Fibroblast of skin of scalp (primary cell): ENCODE measurements around the gene LNPEP.
A peak's percentile ranks its signal among the peaks of the same experiment; 100 is the strongest.

Source experiments
- DNase-seq: peaks from one replicate; pipeline ENCODE4 v3.0.0-alpha.2; 2013

The LNPEP gene

GRCh38 chr5:97002983-97003382, 67.1 kb downstream of the LNPEP start:
- peak; percentile 29 for DNase-seq

- peak; percentile 36 for DNase-seq
Observed at GRCh38 chr5:97004423-97005060, 68.7 kb downstream of the LNPEP start.

- peak; percentile 63 for DNase-seq
Observed at GRCh38 chr5:97006454-97007060, 70.7 kb downstream of the LNPEP start.

- peak; percentile 9 for DNase-seq
Observed at GRCh38 chr5:97009212-97009898, 73.5 kb downstream of the LNPEP start.

GRCh38 chr5:97009921-97010320, 74.0 kb downstream of the LNPEP start:
- no peak for DNase-seq

GRCh38 chr5:97010606-97011005, 74.7 kb downstream of the LNPEP start:
- no peak for DNase-seq

GRCh38 chr5:97011567-97011966, 75.7 kb downstream of the LNPEP start:
- DNase-seq: no peak

- DNase-seq: peak; percentile 41
Observed at GRCh38 chr5:97019435-97020117, 83.7 kb downstream of the LNPEP start.

- DNase-seq: no peak
Observed at GRCh38 chr5:97021416-97021815, 85.5 kb downstream of the LNPEP start.

- DNase-seq: no peak
Observed at GRCh38 chr5:97022898-97023297, 87.0 kb downstream of the LNPEP start.

- peak; percentile 22 for DNase-seq
Observed at GRCh38 chr5:97026721-97027120, 90.8 kb downstream of the LNPEP start.

GRCh38 chr5:97037819-97038218, 101.9 kb downstream of the LNPEP start:
- no peak for DNase-seq

GRCh38 chr5:97041239-97041638, 105.4 kb downstream of the LNPEP start:
- DNase-seq: no peak

- DNase-seq: no peak
Observed at GRCh38 chr5:97042996-97043395, 107.1 kb downstream of the LNPEP start.

GRCh38 chr5:97043511-97043910, 107.6 kb downstream of the LNPEP start:
- no peak for DNase-seq

GRCh38 chr5:97044052-97044451, 108.2 kb downstream of the LNPEP start:
- DNase-seq: no peak

GRCh38 chr5:97046270-97046982, 110.5 kb downstream of the LNPEP start:
- peak; percentile 40 for DNase-seq

GRCh38 chr5:97047076-97047475, 111.2 kb downstream of the LNPEP start:
- DNase-seq: no peak

- no peak for DNase-seq
Observed at GRCh38 chr5:97049175-97049574, 113.3 kb downstream of the LNPEP start.

GRCh38 chr5:97056263-97056662, 120.4 kb downstream of the LNPEP start:
- DNase-seq: no peak

GRCh38 chr5:97062046-97062445, 126.2 kb downstream of the LNPEP start:
- no peak for DNase-seq

- DNase-seq: no peak
Observed at GRCh38 chr5:97063251-97063650, 127.4 kb downstream of the LNPEP start.

GRCh38 chr5:97065475-97065874, 129.6 kb downstream of the LNPEP start:
- no peak for DNase-seq
